Fibroblast of lung (primary cell): ENCODE results near the gene SORCS2.

Experiments
- CTCF ChIP-seq, 2 donors: IDR thresholded peaks in 1 of 2; conservative IDR thresholded peaks in 1 of 2; 1 replicate in 1 of 2; 2 replicates in 1 of 2; pipeline ENCODE4 v1.5.1; 2011 to 2012; ENCODE audit warnings: low read length in 2 of 2, control low read depth in 1 of 2, inconsistent platforms in 1 of 2, low read depth in 1 of 2, mild to moderate bottlenecking in 1 of 2
- EZH2 ChIP-seq: IDR thresholded peaks from 2 replicates; pipeline ENCODE4 v1.5.1; 2012; ENCODE audit warnings: low read length, control low read depth, mild to moderate bottlenecking; ENCODE audit errors: missing control alignments

- TF ChIP-seq CTCF (conservative IDR thresholded peaks at IDR 0.05 in 1 of 2, IDR thresholded peaks at IDR 0.05 in 1 of 2; ENCODE audit: low read depth in 1 of 2, low read length in 2 of 2) (no peak), EZH2 (no peak)
Observed at GRCh38 chr4:7778510-7779431, 586.4 kb downstream of the SORCS2 start.
